ENCODE data around the gene ITGA3.
"Not testable (repeated sequence)": the region's sequence is repeated elsewhere in the genome, so short reads cannot be mapped to it uniquely, and the experiment has no call there.

- TF ChIP-seq EZH2 (IDR thresholded peaks at IDR 0.05; ENCODE audit: insufficient read depth, poor library complexity, severe bottlenecking); EZH2phosphoT487 (IDR thresholded peaks at IDR 0.05; ENCODE audit: insufficient read depth, low read depth): not testable (repeated sequence)
Measured at GRCh38 chr17:50040496-50040895, 15.4 kb upstream of the ITGA3 start.
